ENCODE measurements around the gene CPSF3.

GRCh38 chr2:9445089-9445488, 21.6 kb downstream of the CPSF3 start:
- TF ChIP-seq CTCF (IDR thresholded peaks at IDR 0.05; ENCODE audit: borderline replicate concordance, extremely low read depth, low read length, poor library complexity, severe bottlenecking) = no peak
- no peak for TF ChIP-seq EZH2 (IDR thresholded peaks at IDR 0.05; ENCODE audit: borderline replicate concordance, low read depth, low read length, severe bottlenecking)
